ENCODE data around the gene UAP1L1.
A peak's percentile ranks its signal among the peaks of the same experiment; 100 is the strongest.
"Not testable (repeated sequence)": the region's sequence is repeated elsewhere in the genome, so short reads cannot be mapped to it uniquely, and the experiment has no call there.

The UAP1L1 gene

GRCh38 chr9:137062384-137062783 is 14.9 kb upstream of the UAP1L1 start:
- Histone ChIP-seq H3K36me3 (peaks cover 36% of the 10 kb centered on the region), H3K9me3 (no peaks in the 10 kb centered on the region), H3K4me1 (no peaks in the 10 kb centered on the region), H3K4me3 (ENCODE audit: low read depth, low read length) (no peak overlapping the region), H3K27me3 (no peaks in the 10 kb centered on the region)
- TF ChIP-seq CTCF (IDR thresholded peaks at IDR 0.05; ENCODE audit: low read depth, low read length): no peak
- DNase-seq: no peak

- not testable (repeated sequence) for H3K27me3 ChIP-seq
Observed at GRCh38 chr9:137062798-137063197, 14.5 kb upstream of the UAP1L1 start.

GRCh38 chr9:137063311-137064026 is 13.8 kb upstream of the UAP1L1 start:
- Histone ChIP-seq H3K9me3 (no peaks in the 10 kb centered on the region), H3K4me3 (ENCODE audit: low read depth, low read length) (no peak overlapping the region), H3K36me3 (peaks cover 39% of the 10 kb centered on the region), H3K4me1 (peaks cover 6% of the 10 kb centered on the region), H3K27me3 (no peaks in the 10 kb centered on the region)
- no peak for TF ChIP-seq CTCF (IDR thresholded peaks at IDR 0.05; ENCODE audit: low read depth, low read length)
- no peak for DNase-seq

More at GRCh38 chr9:137062798-137063197, 14.5 kb upstream of the UAP1L1 start:
- H3K36me3 ChIP-seq: peaks cover 37% of the 10 kb centered on the region
- H3K4me1 ChIP-seq; H3K4me3 ChIP-seq (ENCODE audit: low read depth, low read length); DNase-seq; H3K9me3 ChIP-seq: not testable (repeated sequence)

GRCh38 chr9:137064027-137064879 is 13.1 kb upstream of the UAP1L1 start:
- DNase-seq: peak; percentile 80
- Histone ChIP-seq H3K27me3 (no peaks in the 10 kb centered on the region), H3K36me3 (peaks cover 39% of the 10 kb centered on the region), H3K4me1 (peaks cover 6% of the 10 kb centered on the region), H3K4me3 (ENCODE audit: low read depth, low read length) (no peak overlapping the region), H3K9me3 (no peaks in the 10 kb centered on the region)
- TF ChIP-seq CTCF (IDR thresholded peaks at IDR 0.05; ENCODE audit: low read depth, low read length): peak; percentile 81

GRCh38 chr9:137064880-137065164 is 12.5 kb upstream of the UAP1L1 start:
- Histone ChIP-seq H3K36me3 (peaks cover 39% of the 10 kb centered on the region), H3K4me3 (ENCODE audit: low read depth, low read length) (no peak overlapping the region), H3K9me3 (no peaks in the 10 kb centered on the region), H3K27me3 (no peaks in the 10 kb centered on the region), H3K4me1 (peaks cover 6% of the 10 kb centered on the region)
- no peak for TF ChIP-seq CTCF (IDR thresholded peaks at IDR 0.05; ENCODE audit: low read depth, low read length)
- no peak for DNase-seq

GRCh38 chr9:137065336-137065967 is 11.9 kb upstream of the UAP1L1 start:
- peaks cover 39% of the 10 kb centered on the region for H3K36me3 ChIP-seq
- DNase-seq: no peak
- no peak overlapping the region for H3K4me3 ChIP-seq (ENCODE audit: low read depth, low read length)
- peaks cover 6% of the 10 kb centered on the region for H3K4me1 ChIP-seq
- TF ChIP-seq CTCF (IDR thresholded peaks at IDR 0.05; ENCODE audit: low read depth, low read length): no peak
- no peaks in the 10 kb centered on the region for H3K9me3 ChIP-seq
- H3K27me3 ChIP-seq: no peaks in the 10 kb centered on the region

Data from BE2C (cell line).